ENCODE data around the gene GNG7. TPM values are rescaled to one million over a fixed set of nuclear protein-coding genes. Genes with fewer than 3 reads are reported as not detected.

GNG7 gene
- total and polyA plus RNA-seq, 3 donors from 2014 or later, result 16.9 to 38.7 (median 25.3) TPM

DNA sequence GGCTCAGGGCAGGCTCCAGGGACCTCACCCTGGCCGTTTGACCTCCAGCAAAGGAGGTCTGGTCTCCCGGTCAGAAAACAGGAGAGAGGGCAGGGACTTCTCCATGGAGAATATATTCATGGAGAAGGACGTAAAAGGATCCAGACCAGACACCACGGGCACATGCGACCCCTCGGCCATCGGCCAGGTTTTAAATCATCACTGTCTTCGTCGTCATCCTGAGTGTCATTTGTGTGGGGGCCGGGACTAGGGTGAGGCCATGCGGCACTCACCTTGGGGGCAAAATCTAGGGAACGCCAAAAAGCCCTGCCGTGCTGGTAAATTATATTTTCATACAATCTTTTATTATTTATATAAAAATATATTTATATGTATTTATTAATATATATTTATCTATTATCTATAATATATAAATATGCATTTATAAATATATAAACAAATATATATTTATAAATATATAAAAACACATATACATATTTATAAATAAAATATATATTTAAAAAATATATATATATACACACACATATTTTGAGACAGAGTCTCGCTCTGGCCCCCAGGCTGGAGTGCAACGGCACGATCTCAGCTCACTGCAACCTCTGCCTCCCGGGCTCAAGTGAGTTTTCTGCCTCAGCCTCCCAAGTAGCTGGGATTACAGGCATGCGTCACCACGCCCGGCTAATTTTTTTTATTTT, 151.2 kb downstream of the GNG7 start:
- Histone ChIP-seq H3K36me3 (ENCODE audit: low read depth, missing control alignments) (no peaks in the 10 kb centered on the region), H3K9me3 (no peaks in the 10 kb centered on the region), H3K27ac (no peak overlapping the region), H3K4me1 (peaks cover 5% of the 10 kb centered on the region), H3K27me3 (no peaks in the 10 kb centered on the region), H3K4me3 (no peak overlapping the region)
- intact Hi-C loops (cut with DNase I; ENCODE audit: low total_unique reads), result no loop called here
- no peak for DNase-seq
- 85 to 86% methylated on average over 20 of the region's 20 CpGs for WGBS, 2 donors
- TF ChIP-seq POLR2A (IDR thresholded peaks at IDR 0.05), result no peak
- TF ChIP-seq, protein P1, sequence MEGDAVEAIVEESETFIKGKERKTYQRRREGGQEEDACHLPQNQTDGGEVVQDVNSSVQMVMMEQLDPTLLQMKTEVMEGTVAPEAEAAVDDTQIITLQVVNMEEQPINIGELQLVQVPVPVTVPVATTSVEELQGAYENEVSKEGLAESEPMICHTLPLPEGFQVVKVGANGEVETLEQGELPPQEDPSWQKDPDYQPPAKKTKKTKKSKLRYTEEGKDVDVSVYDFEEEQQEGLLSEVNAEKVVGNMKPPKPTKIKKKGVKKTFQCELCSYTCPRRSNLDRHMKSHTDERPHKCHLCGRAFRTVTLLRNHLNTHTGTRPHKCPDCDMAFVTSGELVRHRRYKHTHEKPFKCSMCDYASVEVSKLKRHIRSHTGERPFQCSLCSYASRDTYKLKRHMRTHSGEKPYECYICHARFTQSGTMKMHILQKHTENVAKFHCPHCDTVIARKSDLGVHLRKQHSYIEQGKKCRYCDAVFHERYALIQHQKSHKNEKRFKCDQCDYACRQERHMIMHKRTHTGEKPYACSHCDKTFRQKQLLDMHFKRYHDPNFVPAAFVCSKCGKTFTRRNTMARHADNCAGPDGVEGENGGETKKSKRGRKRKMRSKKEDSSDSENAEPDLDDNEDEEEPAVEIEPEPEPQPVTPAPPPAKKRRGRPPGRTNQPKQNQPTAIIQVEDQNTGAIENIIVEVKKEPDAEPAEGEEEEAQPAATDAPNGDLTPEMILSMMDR (IDR thresholded peaks at IDR 0.05), result no peak

DNA sequence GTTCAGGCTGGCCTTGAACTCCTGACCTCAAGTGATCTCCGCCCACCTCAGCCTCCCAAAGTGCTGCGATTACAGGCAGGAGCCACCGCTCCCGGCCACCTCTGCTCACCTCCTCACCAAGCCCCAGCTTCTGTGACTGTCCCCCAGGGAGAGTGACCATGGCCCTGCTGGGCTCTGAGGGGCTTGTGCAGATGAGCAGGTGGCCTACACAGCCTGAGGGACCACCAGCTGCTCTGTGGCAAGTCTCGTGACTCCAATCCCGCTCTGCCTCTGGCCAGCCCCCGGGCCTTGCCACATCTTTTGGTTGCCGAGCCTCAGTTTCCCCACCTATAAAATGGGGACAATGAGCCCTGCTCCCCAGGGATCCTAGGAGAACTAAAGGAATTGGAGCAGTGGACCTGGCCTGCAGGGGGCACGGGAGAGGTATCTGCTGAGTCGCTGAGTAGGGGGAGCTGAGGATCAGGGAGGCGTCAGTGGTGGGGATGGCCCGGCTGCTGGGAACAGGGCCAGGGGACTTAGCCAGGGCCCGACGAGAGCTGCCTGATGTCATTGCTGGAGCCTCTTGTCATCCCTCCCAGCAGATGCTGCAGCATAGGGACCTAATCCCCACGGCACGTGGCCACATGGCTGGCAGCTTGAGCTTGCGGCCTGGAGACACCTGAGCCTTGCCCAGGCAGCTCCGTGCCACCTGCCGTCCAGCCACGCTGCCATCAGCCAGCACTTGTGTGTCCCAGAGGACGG, 151.9 kb downstream of the GNG7 start:
- peaks cover 9% of the 10 kb centered on the region for H3K4me1 ChIP-seq
- H3K36me3 ChIP-seq (ENCODE audit: low read depth, missing control alignments), result no peaks in the 10 kb centered on the region
- no peaks in the 10 kb centered on the region for H3K27me3 ChIP-seq
- H3K27ac ChIP-seq, result peak overlapping the region in 1 of 2 donors; percentile 41
- WGBS, 2 donors, result 72 to 77% methylated on average over 16 to 21 of the region's 21 CpGs
- H3K4me3 ChIP-seq, result no peak overlapping the region
- intact Hi-C loops (cut with DNase I; ENCODE audit: low total_unique reads), result no loop called here
- TF ChIP-seq, protein P1 (IDR thresholded peaks at IDR 0.05), result no peak
- no peak for TF ChIP-seq POLR2A (IDR thresholded peaks at IDR 0.05)
- no peaks in the 10 kb centered on the region for H3K9me3 ChIP-seq
- DNase-seq, result no peak

DNA sequence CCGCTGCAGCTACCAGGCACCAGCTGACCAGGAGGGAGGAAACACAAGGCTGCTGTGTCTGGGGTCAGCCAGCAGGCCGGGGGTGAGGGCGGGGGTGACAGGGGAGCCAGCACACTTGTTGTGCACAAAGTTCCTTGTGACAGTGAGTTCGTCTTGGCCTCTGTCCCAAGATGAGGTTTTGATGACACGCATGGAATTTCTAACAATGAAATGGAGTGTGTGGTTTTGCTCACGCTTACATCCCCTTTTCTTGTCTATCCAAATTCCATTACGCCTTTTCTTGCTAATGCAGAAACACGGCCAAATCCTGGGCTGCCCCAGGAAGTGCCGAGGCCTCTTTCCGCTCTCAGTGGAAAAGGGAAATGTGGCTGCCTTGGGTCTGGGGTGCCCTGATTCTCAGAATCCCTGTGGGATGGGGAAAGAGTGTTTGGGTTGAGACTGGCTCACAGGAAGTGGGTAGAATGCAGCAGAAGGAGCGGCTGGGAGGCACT, 152.7 kb downstream of the GNG7 start:
- Histone ChIP-seq H3K4me1 (peaks cover 14% of the 10 kb centered on the region), H3K27ac (peak overlapping the region in 1 of 2 donors; percentile 41)

DNA sequence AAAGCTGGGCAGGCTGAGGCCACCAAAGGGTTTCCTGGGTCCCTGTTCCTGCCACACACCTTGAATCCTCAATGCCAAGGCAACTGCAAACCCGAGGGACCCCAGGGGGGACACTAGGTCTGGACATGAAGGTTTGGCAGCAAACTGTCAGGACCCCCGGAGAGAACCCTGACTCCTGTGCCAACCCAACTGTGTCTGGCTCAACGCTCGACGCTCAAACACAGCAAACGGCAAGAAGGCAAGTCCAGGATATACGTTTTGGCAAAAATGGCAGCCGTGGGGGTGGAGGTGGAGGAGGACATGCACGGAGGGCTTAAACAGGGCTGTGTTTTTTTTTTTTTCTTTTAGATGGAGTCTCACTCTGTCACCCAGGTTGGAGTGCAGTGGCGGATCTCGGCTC, 153.5 kb downstream of the GNG7 start:
- 93 to 95% methylated on average over 11 of the region's 11 CpGs for WGBS, 2 donors
- no peak for DNase-seq
- Histone ChIP-seq H3K27me3 (no peaks in the 10 kb centered on the region), H3K9me3 (no peaks in the 10 kb centered on the region), H3K27ac (peak overlapping the region in 1 of 2 donors; percentile 41), H3K4me3 (no peak overlapping the region), H3K4me1 (peaks cover 22% of the 10 kb centered on the region), H3K36me3 (ENCODE audit: low read depth, missing control alignments) (no peaks in the 10 kb centered on the region)
- TF ChIP-seq POLR2A (IDR thresholded peaks at IDR 0.05), result no peak
- TF ChIP-seq, protein P1 (IDR thresholded peaks at IDR 0.05), result no peak
- intact Hi-C loops (cut with DNase I; ENCODE audit: low total_unique reads), result no loop called here

More for the DNA sequence above, 152.7 kb downstream of the GNG7 start:
- peak; percentile 54 for DNase-seq
- Histone ChIP-seq H3K4me3 (no peak overlapping the region), H3K27me3 (no peaks in the 10 kb centered on the region), H3K9me3 (no peaks in the 10 kb centered on the region), H3K36me3 (ENCODE audit: low read depth, missing control alignments) (no peaks in the 10 kb centered on the region)
- no peak for TF ChIP-seq POLR2A (IDR thresholded peaks at IDR 0.05)
- TF ChIP-seq, protein P1 (IDR thresholded peaks at IDR 0.05), result no peak
- intact Hi-C loops (cut with DNase I; ENCODE audit: low total_unique reads), result no loop called here
- WGBS, 2 donors, result 78 to 82% methylated on average over 11 of the region's 11 CpGs

All from testis (tissue), 3 donors.